Measurements from ENCODE around the gene DPH5.
"Not testable (repeated sequence)": the region's sequence is repeated elsewhere in the genome, so short reads cannot be mapped to it uniquely, and the experiment has no call there.

The DPH5 gene

GRCh38 chr1:101032129-101032528, 6.5 kb upstream of the DPH5 start:
- H4K12ac ChIP-seq (ENCODE audit: low read depth, low read length); H2BK12ac ChIP-seq (ENCODE audit: low read length); H3K36me3 ChIP-seq (ENCODE audit: control insufficient read depth in 1 of 2, insufficient read depth in 2 of 2, low read length in 2 of 2); H3K4me3 ChIP-seq (ENCODE audit: low read depth, low read length); H4K91ac ChIP-seq (ENCODE audit: low read depth, low read length); H3K4ac ChIP-seq (ENCODE audit: low read depth, low read length); DNase-seq; H2AK5ac ChIP-seq (ENCODE audit: low read length); H2BK120ac ChIP-seq (ENCODE audit: insufficient read depth, low read length, poor library complexity); H3K79me2 ChIP-seq (ENCODE audit: control insufficient read depth, insufficient read depth, low read length, poor library complexity); H3K23ac ChIP-seq (ENCODE audit: low read length); H3K79me1 ChIP-seq (ENCODE audit: low read length); H3K27me3 ChIP-seq (ENCODE audit: insufficient read depth, low read length); H2AFZ ChIP-seq (ENCODE audit: insufficient read depth, low read length, poor library complexity); H4K8ac ChIP-seq (ENCODE audit: low read depth, low read length); H3K4me2 ChIP-seq (ENCODE audit: low read length); H3K9ac ChIP-seq (ENCODE audit: low read length); H3K14ac ChIP-seq (ENCODE audit: low read length); H3K18ac ChIP-seq (ENCODE audit: low read length); H3K4me1 ChIP-seq (ENCODE audit: control insufficient read depth in 1 of 2, insufficient read depth in 2 of 2, low read length in 2 of 2); H3K27ac ChIP-seq (ENCODE audit: low read depth, low read length); H2BK5ac ChIP-seq (ENCODE audit: low read depth, low read length, poor library complexity); H3K9me3 ChIP-seq (ENCODE audit: insufficient read depth, low read depth, low read length): not testable (repeated sequence)
- no CpG with 5 or more reads among the region's 2 CpGs for WGBS (ENCODE audit: extremely low coverage, insufficient coverage, insufficient read length)

GRCh38 chr1:101030881-101031280, 5.3 kb upstream of the DPH5 start:
- DNase-seq = no peak
- Histone ChIP-seq H2BK12ac (ENCODE audit: low read length) (no peak overlapping the region), H3K27ac (ENCODE audit: low read depth, low read length) (no peak overlapping the region), H3K4me3 (ENCODE audit: low read depth, low read length) (no peak overlapping the region), H2BK5ac (ENCODE audit: low read depth, low read length, poor library complexity) (no peak overlapping the region), H3K4me2 (ENCODE audit: low read length) (no peak overlapping the region), H2BK120ac (ENCODE audit: insufficient read depth, low read length, poor library complexity) (no peak overlapping the region), H3K79me2 (ENCODE audit: control insufficient read depth, insufficient read depth, low read length, poor library complexity) (peaks cover under 1% of the 10 kb centered on the region), H4K8ac (ENCODE audit: low read depth, low read length) (no peak overlapping the region), H3K23ac (ENCODE audit: low read length) (no peak overlapping the region), H4K91ac (ENCODE audit: low read depth, low read length) (no peak overlapping the region), H3K27me3 (ENCODE audit: insufficient read depth, low read length) (no peaks in the 10 kb centered on the region), H3K4me1 (ENCODE audit: control insufficient read depth in 1 of 2, insufficient read depth in 2 of 2, low read length in 2 of 2) (no peaks in the 10 kb centered on the region), H3K18ac (ENCODE audit: low read length) (no peak overlapping the region), H4K12ac (ENCODE audit: low read depth, low read length) (no peak overlapping the region), H3K9ac (ENCODE audit: low read length) (no peak overlapping the region), H3K4ac (ENCODE audit: low read depth, low read length) (no peak overlapping the region), H2AK5ac (ENCODE audit: low read length) (no peak overlapping the region), H3K79me1 (ENCODE audit: low read length) (peaks cover under 1% of the 10 kb centered on the region), H3K14ac (ENCODE audit: low read length) (no peak overlapping the region), H2AFZ (ENCODE audit: insufficient read depth, low read length, poor library complexity) (no peak overlapping the region), H3K9me3 (ENCODE audit: insufficient read depth, low read depth, low read length) (no peaks in the 10 kb centered on the region), H3K36me3 (ENCODE audit: control insufficient read depth in 1 of 2, insufficient read depth in 2 of 2, low read length in 2 of 2) (no peaks in the 10 kb centered on the region)
- WGBS (ENCODE audit: extremely low coverage, insufficient coverage, insufficient read length) = no CpG with 5 or more reads among the region's 4 CpGs

GRCh38 chr1:101029184-101029583, 3.6 kb upstream of the DPH5 start:
- no peak overlapping the region for H3K23ac ChIP-seq (ENCODE audit: low read length)
- H3K27ac ChIP-seq (ENCODE audit: low read depth, low read length) = no peak overlapping the region
- H2AK5ac ChIP-seq (ENCODE audit: low read length) = no peak overlapping the region
- no peak overlapping the region for H3K4me2 ChIP-seq (ENCODE audit: low read length)
- H2AFZ ChIP-seq (ENCODE audit: insufficient read depth, low read length, poor library complexity) = no peak overlapping the region
- H3K4me1 ChIP-seq (ENCODE audit: control insufficient read depth in 1 of 2, insufficient read depth in 2 of 2, low read length in 2 of 2) = no peaks in the 10 kb centered on the region
- H3K79me2 ChIP-seq (ENCODE audit: control insufficient read depth, insufficient read depth, low read length, poor library complexity) = peaks cover 5% of the 10 kb centered on the region
- no peak overlapping the region for H4K91ac ChIP-seq (ENCODE audit: low read depth, low read length)
- H3K4me3 ChIP-seq (ENCODE audit: low read depth, low read length) = no peak overlapping the region
- no peak overlapping the region for H4K12ac ChIP-seq (ENCODE audit: low read depth, low read length)
- no peaks in the 10 kb centered on the region for H3K27me3 ChIP-seq (ENCODE audit: insufficient read depth, low read length)
- no peak overlapping the region for H2BK120ac ChIP-seq (ENCODE audit: insufficient read depth, low read length, poor library complexity)
- H3K36me3 ChIP-seq (ENCODE audit: control insufficient read depth in 1 of 2, insufficient read depth in 2 of 2, low read length in 2 of 2) = no peaks in the 10 kb centered on the region
- H3K4ac ChIP-seq (ENCODE audit: low read depth, low read length) = no peak overlapping the region
- no peak overlapping the region for H2BK12ac ChIP-seq (ENCODE audit: low read length)
- H4K8ac ChIP-seq (ENCODE audit: low read depth, low read length) = no peak overlapping the region
- H3K18ac ChIP-seq (ENCODE audit: low read length) = no peak overlapping the region
- H2BK5ac ChIP-seq (ENCODE audit: low read depth, low read length, poor library complexity) = no peak overlapping the region
- no peaks in the 10 kb centered on the region for H3K9me3 ChIP-seq (ENCODE audit: insufficient read depth, low read depth, low read length)
- H3K9ac ChIP-seq (ENCODE audit: low read length) = no peak overlapping the region
- DNase-seq = no peak
- WGBS (ENCODE audit: extremely low coverage, insufficient coverage, insufficient read length) = no CpG with 5 or more reads among the region's 1 CpG
- H3K14ac ChIP-seq (ENCODE audit: low read length) = no peak overlapping the region
- peaks cover 6% of the 10 kb centered on the region for H3K79me1 ChIP-seq (ENCODE audit: low read length)

- Histone ChIP-seq H3K79me1 (ENCODE audit: low read length) (peaks cover 6% of the 10 kb centered on the region), H2BK120ac (ENCODE audit: insufficient read depth, low read length, poor library complexity) (no peak overlapping the region), H3K4me2 (ENCODE audit: low read length) (no peak overlapping the region), H4K12ac (ENCODE audit: low read depth, low read length) (no peak overlapping the region), H2BK5ac (ENCODE audit: low read depth, low read length, poor library complexity) (no peak overlapping the region), H3K18ac (ENCODE audit: low read length) (no peak overlapping the region), H3K4ac (ENCODE audit: low read depth, low read length) (no peak overlapping the region), H3K9ac (ENCODE audit: low read length) (no peak overlapping the region), H3K79me2 (ENCODE audit: control insufficient read depth, insufficient read depth, low read length, poor library complexity) (peaks cover 5% of the 10 kb centered on the region), H3K23ac (ENCODE audit: low read length) (no peak overlapping the region), H2AFZ (ENCODE audit: insufficient read depth, low read length, poor library complexity) (no peak overlapping the region), H3K14ac (ENCODE audit: low read length) (no peak overlapping the region), H3K4me3 (ENCODE audit: low read depth, low read length) (no peak overlapping the region), H4K8ac (ENCODE audit: low read depth, low read length) (no peak overlapping the region), H3K4me1 (ENCODE audit: control insufficient read depth in 1 of 2, insufficient read depth in 2 of 2, low read length in 2 of 2) (no peaks in the 10 kb centered on the region), H3K27ac (ENCODE audit: low read depth, low read length) (no peak overlapping the region), H3K9me3 (ENCODE audit: insufficient read depth, low read depth, low read length) (no peaks in the 10 kb centered on the region), H2AK5ac (ENCODE audit: low read length) (no peak overlapping the region), H2BK12ac (ENCODE audit: low read length) (no peak overlapping the region), H4K91ac (ENCODE audit: low read depth, low read length) (no peak overlapping the region), H3K36me3 (ENCODE audit: control insufficient read depth in 1 of 2, insufficient read depth in 2 of 2, low read length in 2 of 2) (no peaks in the 10 kb centered on the region), H3K27me3 (ENCODE audit: insufficient read depth, low read length) (no peaks in the 10 kb centered on the region)
- no peak for DNase-seq
- no CpG with 5 or more reads among the region's 2 CpGs for WGBS (ENCODE audit: extremely low coverage, insufficient coverage, insufficient read length)
These were observed 2.9 kb upstream of the DPH5 start for GRCh38 chr1:101028466-101028865.
